HFFc6 (cell line): Measurements from ENCODE around the gene POMT1. TPM values are rescaled to one million over a fixed set of nuclear protein-coding genes. Genes with fewer than 3 reads are reported as not detected.

Experiments
- DNase-seq: peaks from one replicate; pipeline ENCODE4 v3.0.0-alpha.2; 2018
- H3K27ac Mint-ChIP-seq: 2 replicates; pipeline ENCODE4 v1.8.0; 2020; ENCODE audit warnings: mild to moderate bottlenecking, mixed read lengths
- H3K27me3 Mint-ChIP-seq: 2 replicates; pipeline ENCODE4 v1.8.0; 2021; ENCODE audit warnings: mild to moderate bottlenecking, moderate library complexity, mixed read lengths; ENCODE audit not compliant: insufficient read depth
- H3K36me3 Mint-ChIP-seq: 2 replicates; pipeline ENCODE4 v1.8.0; 2021; ENCODE audit warnings: low read depth, mixed read lengths
- H3K4me1 Mint-ChIP-seq: 2 replicates; pipeline ENCODE4 v1.8.0; 2020; ENCODE audit warnings: low read depth, mixed read lengths
- H3K4me3 Mint-ChIP-seq: 2 replicates; pipeline ENCODE4 v1.8.0; 2020; ENCODE audit warnings: mild to moderate bottlenecking, moderate library complexity, mixed read lengths
- H3K9me3 Mint-ChIP-seq: 2 replicates; pipeline ENCODE4 v1.8.0; 2020; ENCODE audit warnings: mild to moderate bottlenecking, mixed read lengths
- CTCF ChIP-seq: fragments of 200-600 bp; sonication (generic); IDR thresholded peaks from 2 replicates; pipeline ENCODE4 v1.5.0; 2021; ENCODE audit warnings: antibody characterized with exemption, mild to moderate bottlenecking
- total RNA-seq, 6 experiments: library from RNA; stranded (reverse); fragmentation: NEBNext Ultra II Directional; extraction: Animal tissue kit (Norgen Biotek cat#: 25700); gene quantifications; 2 replicates in 1 of 6; 3 replicates in 5 of 6; pipeline ENCODE4 v1.2.3, GENCODE V29; 2021

POMT1 gene
- total RNA-seq, 6 experiments from 2014 or later = 39.0 to 45.7 (median 40.2) TPM

- H3K9me3 Mint-ChIP-seq = no peaks in the 10 kb centered on the region
- no peak for TF ChIP-seq CTCF
- H3K27me3 Mint-ChIP-seq = peaks cover 1% of the 10 kb centered on the region
- H3K36me3 Mint-ChIP-seq = peaks cover 30% of the 10 kb centered on the region
- no peak overlapping the region for H3K4me3 Mint-ChIP-seq
- no peaks in the 10 kb centered on the region for H3K4me1 Mint-ChIP-seq
- DNase-seq = no peak
- H3K27ac Mint-ChIP-seq = no peak overlapping the region
Measured at GRCh38 chr9:131518553-131518952, 15.8 kb downstream of the POMT1 start.

GRCh38 chr9:131520503-131520902, 17.8 kb downstream of the POMT1 start:
- Mint-ChIP-seq H3K4me3 (no peak overlapping the region), H3K27me3 (peaks cover 1% of the 10 kb centered on the region), H3K27ac (no peak overlapping the region), H3K36me3 (peaks cover 27% of the 10 kb centered on the region), H3K4me1 (peaks cover 9% of the 10 kb centered on the region; the same call in 1 of the 2 replicates), H3K9me3 (no peaks in the 10 kb centered on the region)
- no peak for DNase-seq
- TF ChIP-seq CTCF = no peak

GRCh38 chr9:131521203-131521602, 18.5 kb downstream of the POMT1 start:
- Mint-ChIP-seq H3K27ac (no peak overlapping the region), H3K27me3 (peaks cover 1% of the 10 kb centered on the region), H3K9me3 (no peaks in the 10 kb centered on the region), H3K4me3 (no peak overlapping the region), H3K36me3 (peaks cover 27% of the 10 kb centered on the region), H3K4me1 (peaks cover 9% of the 10 kb centered on the region; the same call in 1 of the 2 replicates)
- no peak for TF ChIP-seq CTCF
- DNase-seq = no peak

- Mint-ChIP-seq H3K4me1 (peaks cover 9% of the 10 kb centered on the region; the same call in 1 of the 2 replicates), H3K4me3 (no peak overlapping the region), H3K27me3 (peaks cover 1% of the 10 kb centered on the region), H3K9me3 (no peaks in the 10 kb centered on the region), H3K36me3 (peaks cover 27% of the 10 kb centered on the region), H3K27ac (no peak overlapping the region)
- TF ChIP-seq CTCF = no peak
- no peak for DNase-seq
Measured at GRCh38 chr9:131521822-131522221, 19.1 kb downstream of the POMT1 start.

- peaks cover 27% of the 10 kb centered on the region for H3K36me3 Mint-ChIP-seq
- DNase-seq = no peak
Measured at GRCh38 chr9:131522257-131523085, 19.8 kb downstream of the POMT1 start.

More at GRCh38 chr9:131522257-131523085, 19.8 kb downstream of the POMT1 start:
- Mint-ChIP-seq H3K4me1 (peaks cover 9% of the 10 kb centered on the region; the same call in 1 of the 2 replicates), H3K9me3 (no peaks in the 10 kb centered on the region), H3K27ac (no peak overlapping the region), H3K4me3 (no peak overlapping the region), H3K27me3 (peaks cover 1% of the 10 kb centered on the region)
- no peak for TF ChIP-seq CTCF
